NCI-H82 treated with DMSO at 0.1 percent for 48 hours (cell line): Measurements from ENCODE around the gene UGT1A8.
"Not testable (repeated sequence)": the region's sequence is repeated elsewhere in the genome, so short reads cannot be mapped to it uniquely, and the experiment has no call there.

Experiments used
- DNase-seq: peaks from one replicate; lab custom pipeline; 2025; ENCODE audit not compliant: unreplicated experiment; lab: John Stamatoyannopoulos, UW

The UGT1A8 gene

GRCh38 chr2:233681521-233682099, 64.2 kb downstream of the UGT1A8 start, which contains the start of gene UGT1A7:
Gene UGT1A7 (plus strand): TSS chr2:233681901. CDS start chr2:233681938, 37 bp downstream.
- no peak for DNase-seq

- no peak for DNase-seq
Observed at GRCh38 chr2:233684640-233685039, 67.2 kb downstream of the UGT1A8 start.

GRCh38 chr2:233686928-233687327, 69.5 kb downstream of the UGT1A8 start:
- no peak for DNase-seq

GRCh38 chr2:233688341-233688740, 70.9 kb downstream of the UGT1A8 start:
- DNase-seq = no peak

GRCh38 chr2:233689031-233689430, 71.6 kb downstream of the UGT1A8 start:
- DNase-seq = no peak

- no peak for DNase-seq
Observed at GRCh38 chr2:233689501-233689900, 72.1 kb downstream of the UGT1A8 start.

- DNase-seq = no peak
Observed at GRCh38 chr2:233690444-233690843, 73.0 kb downstream of the UGT1A8 start.

- DNase-seq = no peak
Observed at GRCh38 chr2:233691443-233692433, 74.3 kb downstream of the UGT1A8 start.

GRCh38 chr2:233692648-233693047, 75.2 kb downstream of the UGT1A8 start, which contains the start of gene UGT1A6:
Gene UGT1A6 (plus strand): TSS chr2:233692890. CDS start chr2:233693005, 115 bp downstream.
- no peak for DNase-seq

GRCh38 chr2:233693963-233694362, 76.5 kb downstream of the UGT1A8 start:
- DNase-seq = no peak

- no peak for DNase-seq
Observed at GRCh38 chr2:233698740-233699139, 81.3 kb downstream of the UGT1A8 start.

GRCh38 chr2:233699424-233700027, 82.1 kb downstream of the UGT1A8 start:
- DNase-seq = no peak

GRCh38 chr2:233700028-233700635, 82.7 kb downstream of the UGT1A8 start:
- no peak for DNase-seq

- DNase-seq = not testable (repeated sequence)
Observed at GRCh38 chr2:233700842-233701241, 83.4 kb downstream of the UGT1A8 start.

GRCh38 chr2:233702238-233702637, 84.8 kb downstream of the UGT1A8 start:
- no peak for DNase-seq

GRCh38 chr2:233705911-233706506, 88.6 kb downstream of the UGT1A8 start:
- no peak for DNase-seq

GRCh38 chr2:233706720-233707119, 89.3 kb downstream of the UGT1A8 start:
- no peak for DNase-seq

GRCh38 chr2:233707940-233708644, 90.7 kb downstream of the UGT1A8 start:
- no peak for DNase-seq

- DNase-seq = no peak
Observed at GRCh38 chr2:233708942-233709341, 91.5 kb downstream of the UGT1A8 start.
